Muscle layer of duodenum (tissue), 2 donors: ENCODE data around the gene CLEC4G.

ENCODE experiments used
- H3K27ac ChIP-seq: one replicate; pipeline ENCODE4 v1.7.0; 2013; ENCODE audit warnings: mild to moderate bottlenecking, low read length
- H3K27me3 ChIP-seq: one replicate; pipeline ENCODE4 v1.7.0; 2013; ENCODE audit warnings: low read depth, mild to moderate bottlenecking, control low read depth, low read length
- H3K36me3 ChIP-seq, 2 donors: one replicate each; pipeline ENCODE4 v1.7.0; 2013; ENCODE audit warnings: low read length in 2 of 2, control low read depth in 1 of 2, mild to moderate bottlenecking in 1 of 2; ENCODE audit not compliant: insufficient read depth in 2 of 2, control insufficient read depth in 1 of 2
- H3K4me1 ChIP-seq, 2 donors: one replicate each; pipeline ENCODE4 v1.7.0; 2013; ENCODE audit warnings: low read length in 2 of 2, mild to moderate bottlenecking in 2 of 2, control low read depth in 1 of 2, moderate library complexity in 1 of 2; ENCODE audit not compliant: insufficient read depth in 2 of 2, control insufficient read depth in 1 of 2
- H3K4me3 ChIP-seq, 2 donors: one replicate each; pipeline ENCODE4 v1.7.0; 2013; ENCODE audit warnings: low read length in 2 of 2, low read depth in 1 of 2, mild to moderate bottlenecking in 1 of 2
- H3K9me3 ChIP-seq, 2 donors: one replicate each; pipeline ENCODE4 v1.7.0; 2013; ENCODE audit warnings: low read length in 2 of 2, control low read depth in 1 of 2, mild to moderate bottlenecking in 1 of 2; ENCODE audit not compliant: control insufficient read depth in 1 of 2
- donor health status: healthy.

CLEC4G gene

GRCh38 chr19:7701654-7702457, 30.1 kb downstream of the CLEC4G start, which contains the start of gene FCER2:
Gene FCER2, minus strand, starts transcription at chr19:7702131. Its CDS starts 2,371 bp downstream, at chr19:7699760.
- no peak within 1 kb of the TSS for H3K27ac ChIP-seq
- H3K36me3 ChIP-seq = no peaks in the 10 kb centered on the region
- no peak within 1 kb of the TSS for H3K4me3 ChIP-seq
- H3K4me1 ChIP-seq = no peaks in the 10 kb centered on the region
- peaks cover 6% of the 10 kb centered on the region for H3K27me3 ChIP-seq
- H3K9me3 ChIP-seq = no peaks in the 10 kb centered on the region

- H3K9me3 ChIP-seq = no peaks in the 10 kb centered on the region
- peaks cover 6% of the 10 kb centered on the region for H3K27me3 ChIP-seq
- H3K4me3 ChIP-seq = no peak overlapping the region
- no peak overlapping the region for H3K27ac ChIP-seq
- no peaks in the 10 kb centered on the region for H3K36me3 ChIP-seq
- no peaks in the 10 kb centered on the region for H3K4me1 ChIP-seq
These were observed 30.8 kb downstream of the CLEC4G start for GRCh38 chr19:7701049-7701653.

DNA sequence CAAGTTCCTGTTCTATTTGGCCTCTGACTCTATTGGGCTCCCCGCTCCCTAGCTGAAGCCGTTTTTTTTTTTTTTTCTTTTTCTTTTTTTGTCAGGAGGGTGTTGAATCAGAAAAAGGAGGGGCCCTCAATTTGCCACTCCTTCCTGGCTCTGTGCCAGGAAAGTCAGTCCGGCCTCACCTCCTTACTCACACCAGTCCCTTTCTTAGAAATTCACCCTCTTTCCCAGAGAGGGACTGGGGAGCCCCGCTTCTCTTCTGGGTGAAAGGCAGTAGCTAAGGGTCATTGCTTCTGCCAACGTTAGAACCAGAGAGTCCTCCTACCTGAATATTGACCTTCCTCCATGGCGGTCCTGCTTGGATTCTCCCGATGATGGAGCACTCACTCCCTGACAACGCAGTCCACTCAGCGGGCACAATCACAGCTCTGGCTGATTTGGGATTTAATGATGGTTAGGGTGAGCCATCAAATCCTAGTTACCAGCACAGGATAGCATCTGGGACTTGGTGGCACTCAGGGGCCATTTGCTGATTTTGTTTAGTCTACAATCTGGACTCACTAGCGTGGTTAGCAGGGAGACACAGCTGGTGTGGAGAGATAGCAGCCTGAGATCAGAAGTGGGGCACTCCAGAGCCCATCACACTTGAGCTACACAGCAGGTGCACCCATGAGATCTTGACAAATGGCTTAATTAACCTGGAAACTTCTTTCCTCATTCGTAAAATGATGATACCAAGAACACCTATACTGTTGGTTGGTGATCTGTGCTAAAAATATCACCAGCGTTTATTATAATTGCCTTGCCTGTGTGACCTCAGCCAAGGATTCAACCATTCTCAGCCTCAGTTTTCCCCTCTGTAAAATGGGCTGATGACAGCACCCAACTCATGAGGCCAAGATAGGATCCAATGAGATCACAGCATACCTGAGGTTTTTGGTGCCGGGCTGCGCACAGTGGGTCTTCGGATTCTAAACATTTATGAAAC, 32.2 kb downstream of the CLEC4G start:
- no peaks in the 10 kb centered on the region for H3K9me3 ChIP-seq

GRCh38 chr19:7699003-7699402, 32.9 kb downstream of the CLEC4G start:
- Histone ChIP-seq H3K36me3 (no peaks in the 10 kb centered on the region), H3K9me3 (no peaks in the 10 kb centered on the region), H3K4me1 (no peaks in the 10 kb centered on the region), H3K27ac (no peak overlapping the region), H3K27me3 (peaks cover 6% of the 10 kb centered on the region), H3K4me3 (no peak overlapping the region)

More for the DNA sequence above, 32.2 kb downstream of the CLEC4G start:
- H3K4me1 ChIP-seq = no peaks in the 10 kb centered on the region
- no peaks in the 10 kb centered on the region for H3K36me3 ChIP-seq
- H3K27me3 ChIP-seq = peaks cover 6% of the 10 kb centered on the region
- H3K4me3 ChIP-seq = no peak overlapping the region
- no peak overlapping the region for H3K27ac ChIP-seq

GRCh38 chr19:7698583-7698982, 33.3 kb downstream of the CLEC4G start:
- no peaks in the 10 kb centered on the region for H3K36me3 ChIP-seq
- no peak overlapping the region for H3K27ac ChIP-seq
- no peaks in the 10 kb centered on the region for H3K9me3 ChIP-seq
- peaks cover 6% of the 10 kb centered on the region for H3K27me3 ChIP-seq
- H3K4me1 ChIP-seq = no peaks in the 10 kb centered on the region
- no peak overlapping the region for H3K4me3 ChIP-seq

GRCh38 chr19:7697721-7698287, 34.1 kb downstream of the CLEC4G start:
- no peaks in the 10 kb centered on the region for H3K9me3 ChIP-seq
- no peaks in the 10 kb centered on the region for H3K4me1 ChIP-seq
- peaks cover 6% of the 10 kb centered on the region for H3K27me3 ChIP-seq
- no peak overlapping the region for H3K27ac ChIP-seq
- H3K4me3 ChIP-seq = no peak overlapping the region
- no peaks in the 10 kb centered on the region for H3K36me3 ChIP-seq

GRCh38 chr19:7694499-7694898, 37.4 kb downstream of the CLEC4G start:
- Histone ChIP-seq H3K4me3 (no peak overlapping the region), H3K27ac (no peak overlapping the region), H3K9me3 (no peaks in the 10 kb centered on the region), H3K4me1 (no peaks in the 10 kb centered on the region), H3K27me3 (peaks cover 6% of the 10 kb centered on the region), H3K36me3 (no peaks in the 10 kb centered on the region)

GRCh38 chr19:7692417-7693088, 39.4 kb downstream of the CLEC4G start:
- Histone ChIP-seq H3K27ac (no peak overlapping the region), H3K36me3 (no peaks in the 10 kb centered on the region), H3K4me3 (no peak overlapping the region), H3K9me3 (no peaks in the 10 kb centered on the region), H3K4me1 (no peaks in the 10 kb centered on the region), H3K27me3 (no peaks in the 10 kb centered on the region)

DNA sequence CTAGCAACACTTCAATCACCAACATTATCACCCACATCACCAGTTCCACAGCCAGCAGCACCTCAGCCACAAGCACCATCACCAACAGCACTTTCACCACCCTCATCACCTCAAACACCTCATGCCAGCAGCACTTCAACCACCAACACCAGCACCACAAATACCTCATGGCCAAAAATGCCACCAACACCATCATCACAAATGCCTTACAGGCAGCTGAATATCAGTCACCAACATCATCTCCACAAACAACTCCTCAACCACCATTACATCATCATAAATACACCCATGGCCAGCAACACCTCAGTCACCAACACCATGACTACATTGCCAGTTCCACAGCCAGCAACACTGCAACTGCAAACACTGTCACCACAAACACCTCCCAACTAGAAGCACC, 40.4 kb downstream of the CLEC4G start:
- Histone ChIP-seq H3K27me3 (no peaks in the 10 kb centered on the region), H3K27ac (no peak overlapping the region), H3K4me3 (no peak overlapping the region), H3K36me3 (no peaks in the 10 kb centered on the region), H3K9me3 (no peaks in the 10 kb centered on the region), H3K4me1 (no peaks in the 10 kb centered on the region)

DNA sequence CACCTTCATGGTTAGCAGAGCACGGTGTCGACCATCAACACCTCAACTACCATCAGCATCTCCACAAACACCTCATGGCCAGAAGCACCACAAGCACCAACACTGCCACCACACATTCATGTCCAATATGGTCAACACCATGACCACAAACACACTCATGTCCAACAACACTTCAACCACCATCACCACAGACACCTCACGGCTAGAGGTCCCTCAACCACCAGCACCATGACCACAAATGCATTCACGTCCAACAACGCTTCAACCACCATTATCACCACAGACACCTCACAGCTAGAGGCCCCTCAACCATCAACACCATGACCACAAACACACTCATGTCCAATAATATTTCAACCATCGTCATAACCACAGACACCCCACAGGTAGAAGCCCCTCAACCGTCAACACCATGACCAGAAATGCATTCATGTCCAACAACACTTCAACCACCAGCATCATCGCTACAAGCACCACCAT, 41.1 kb downstream of the CLEC4G start:
- H3K4me3 ChIP-seq = no peak overlapping the region
- no peaks in the 10 kb centered on the region for H3K9me3 ChIP-seq
- H3K27ac ChIP-seq = no peak overlapping the region
- H3K36me3 ChIP-seq = no peaks in the 10 kb centered on the region
- H3K4me1 ChIP-seq = no peaks in the 10 kb centered on the region
- no peaks in the 10 kb centered on the region for H3K27me3 ChIP-seq
